GM12873 (cell line): ENCODE results near the gene PIN1.
A peak's percentile ranks its signal among the peaks of the same experiment; 100 is the strongest.

ENCODE experiments used
- TF ChIP-seq, protein P1 (sequence below): IDR thresholded peaks from 2 replicates; pipeline ENCODE4 v1.5.1; 2012; ENCODE audit warnings: low read depth, mild to moderate bottlenecking, moderate library complexity, low read length, control low read depth; ENCODE audit not compliant: insufficient read depth; ENCODE audit errors: missing control alignments

Gene PIN1

DNA sequence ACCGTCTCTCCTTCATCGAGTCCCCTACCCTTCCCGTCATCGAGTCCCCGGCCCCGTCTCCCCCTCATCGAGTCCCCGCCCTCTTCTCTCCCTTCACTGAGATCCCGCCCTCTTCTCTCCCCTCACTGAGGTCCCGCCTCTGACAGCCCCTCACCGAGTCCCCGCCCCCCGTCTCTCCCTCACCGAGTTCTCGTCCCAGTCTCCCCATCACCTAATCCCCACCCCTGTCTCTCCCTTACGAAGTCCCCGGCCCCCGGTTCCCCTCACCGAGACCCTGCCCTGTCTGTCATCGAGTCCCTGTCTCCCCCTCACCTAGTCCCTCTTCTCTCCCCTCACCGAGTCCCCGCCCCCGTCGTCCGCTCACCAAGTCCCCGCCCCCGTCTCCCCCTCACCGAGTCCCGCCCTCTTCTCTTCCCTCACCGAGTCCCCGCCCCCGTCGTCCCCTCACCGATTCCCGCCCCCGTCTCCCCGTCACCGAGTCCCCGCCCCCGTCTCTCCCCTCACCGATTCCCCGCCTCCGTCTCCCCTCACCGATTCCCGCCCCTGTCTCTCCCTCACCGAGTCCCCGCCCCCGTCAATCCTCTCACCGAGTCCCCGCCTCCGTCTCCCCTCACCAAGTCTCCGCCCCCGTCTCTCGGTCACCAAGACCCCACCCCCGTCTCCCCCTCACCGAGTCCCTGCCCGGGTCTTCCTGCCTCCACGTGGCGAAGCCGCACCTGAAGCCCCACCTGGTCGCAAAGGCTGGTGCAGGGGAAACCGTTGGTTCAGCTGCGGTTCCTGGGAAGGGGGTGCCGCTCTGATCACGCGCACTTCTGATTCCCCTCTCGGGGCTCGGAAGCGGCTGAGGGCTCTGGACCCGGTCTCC is 42.7 kb upstream of the PIN1 start:
- TF ChIP-seq, protein P1, sequence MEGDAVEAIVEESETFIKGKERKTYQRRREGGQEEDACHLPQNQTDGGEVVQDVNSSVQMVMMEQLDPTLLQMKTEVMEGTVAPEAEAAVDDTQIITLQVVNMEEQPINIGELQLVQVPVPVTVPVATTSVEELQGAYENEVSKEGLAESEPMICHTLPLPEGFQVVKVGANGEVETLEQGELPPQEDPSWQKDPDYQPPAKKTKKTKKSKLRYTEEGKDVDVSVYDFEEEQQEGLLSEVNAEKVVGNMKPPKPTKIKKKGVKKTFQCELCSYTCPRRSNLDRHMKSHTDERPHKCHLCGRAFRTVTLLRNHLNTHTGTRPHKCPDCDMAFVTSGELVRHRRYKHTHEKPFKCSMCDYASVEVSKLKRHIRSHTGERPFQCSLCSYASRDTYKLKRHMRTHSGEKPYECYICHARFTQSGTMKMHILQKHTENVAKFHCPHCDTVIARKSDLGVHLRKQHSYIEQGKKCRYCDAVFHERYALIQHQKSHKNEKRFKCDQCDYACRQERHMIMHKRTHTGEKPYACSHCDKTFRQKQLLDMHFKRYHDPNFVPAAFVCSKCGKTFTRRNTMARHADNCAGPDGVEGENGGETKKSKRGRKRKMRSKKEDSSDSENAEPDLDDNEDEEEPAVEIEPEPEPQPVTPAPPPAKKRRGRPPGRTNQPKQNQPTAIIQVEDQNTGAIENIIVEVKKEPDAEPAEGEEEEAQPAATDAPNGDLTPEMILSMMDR, result no peak

DNA sequence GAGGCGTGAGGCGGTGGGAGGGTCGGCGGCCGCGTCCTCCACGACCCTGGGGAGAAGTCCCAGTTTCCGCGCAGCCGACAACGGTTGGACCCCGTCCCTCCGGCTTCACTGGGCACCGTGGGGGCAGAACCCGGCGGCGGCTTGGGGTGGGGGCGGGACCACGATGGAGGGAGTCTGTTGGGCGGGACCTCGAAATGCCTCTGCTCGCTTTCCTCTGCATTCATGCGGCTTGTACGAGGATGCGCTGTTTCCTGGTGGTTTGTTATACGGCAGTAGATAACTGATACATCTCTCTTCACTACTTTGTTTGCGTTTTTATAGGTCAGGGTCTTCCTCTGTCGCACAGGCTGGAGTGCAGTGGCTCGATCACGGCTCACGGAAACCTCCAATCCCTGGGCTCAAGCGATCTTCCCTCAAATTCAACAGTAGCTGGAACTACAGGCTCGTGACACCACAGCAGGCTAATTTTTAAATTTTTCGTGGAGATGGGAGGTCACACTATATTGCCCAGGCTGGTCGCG is 42.0 kb upstream of the PIN1 start:
- TF ChIP-seq, protein P1, result no peak

DNA sequence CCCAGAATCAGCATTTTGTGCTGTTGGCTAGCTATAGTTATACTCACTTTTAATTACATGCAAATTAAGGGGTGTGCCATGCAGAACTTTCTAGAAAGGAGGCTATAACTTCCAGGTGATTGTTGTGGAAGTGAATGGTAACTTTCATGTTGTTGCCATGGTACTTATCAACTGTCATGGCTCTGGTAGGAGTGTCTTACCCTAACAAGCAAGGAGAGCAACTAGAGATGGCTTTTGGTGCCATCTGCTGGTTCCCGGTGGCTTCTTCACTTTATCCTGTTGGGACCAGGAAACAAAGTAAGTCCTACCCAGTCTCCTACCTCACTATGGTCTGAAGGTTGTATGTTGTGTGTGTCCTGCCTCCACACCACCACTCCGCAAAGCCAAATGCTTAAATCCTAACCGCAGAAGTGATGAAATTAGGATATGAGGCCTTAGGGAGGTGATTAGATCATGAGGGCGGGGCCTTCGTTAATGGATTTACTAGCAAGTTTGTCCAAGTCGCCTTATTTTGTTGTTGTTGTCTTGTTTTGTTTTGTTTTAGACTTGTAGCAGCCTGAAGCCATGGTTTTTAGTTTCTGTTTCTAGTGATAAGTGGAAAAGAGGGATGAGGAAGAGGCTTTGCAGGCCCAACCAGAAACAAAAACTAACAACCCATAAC is 38.9 kb upstream of the PIN1 start:
- TF ChIP-seq, protein P1, result peak; percentile 92

DNA sequence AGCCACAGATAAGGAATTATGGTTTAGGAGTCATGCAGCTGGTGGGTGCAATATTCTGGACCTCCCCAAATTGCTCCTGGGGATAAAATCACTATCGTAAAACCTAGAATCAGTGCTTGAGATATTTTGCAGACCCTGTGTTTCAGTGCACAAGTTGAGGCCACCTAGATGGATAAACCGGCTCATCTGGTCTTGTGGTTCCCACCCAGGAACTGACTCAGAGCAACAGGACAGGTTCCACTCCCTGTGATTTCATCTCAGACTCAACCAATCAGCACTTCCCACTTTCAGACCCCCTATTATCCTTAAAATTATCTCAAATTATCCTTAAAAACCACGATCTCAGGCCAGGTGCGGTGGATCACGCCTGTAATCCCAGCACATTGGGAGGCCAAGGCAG is 37.2 kb upstream of the PIN1 start:
- TF ChIP-seq, protein P1, result no peak

DNA sequence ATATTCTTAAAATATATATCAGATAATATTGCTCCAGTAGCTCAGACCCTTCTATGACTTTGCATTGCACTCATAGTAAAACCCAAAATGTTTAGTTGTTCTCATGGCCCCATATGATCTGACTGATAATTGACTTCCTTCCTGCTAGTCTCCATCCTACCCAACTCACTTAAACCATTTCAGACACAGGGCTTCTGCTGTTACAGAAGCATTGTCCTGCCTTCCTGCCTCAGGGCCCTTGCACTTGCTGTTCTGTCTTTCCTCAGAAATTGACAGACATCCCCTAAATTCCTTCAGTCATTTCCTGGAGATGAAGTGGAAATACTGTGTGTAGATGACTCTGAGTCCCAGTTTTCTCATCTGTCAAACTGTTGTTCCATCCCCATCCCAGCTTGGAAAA is 36.0 kb upstream of the PIN1 start:
- TF ChIP-seq, protein P1, result no peak

DNA sequence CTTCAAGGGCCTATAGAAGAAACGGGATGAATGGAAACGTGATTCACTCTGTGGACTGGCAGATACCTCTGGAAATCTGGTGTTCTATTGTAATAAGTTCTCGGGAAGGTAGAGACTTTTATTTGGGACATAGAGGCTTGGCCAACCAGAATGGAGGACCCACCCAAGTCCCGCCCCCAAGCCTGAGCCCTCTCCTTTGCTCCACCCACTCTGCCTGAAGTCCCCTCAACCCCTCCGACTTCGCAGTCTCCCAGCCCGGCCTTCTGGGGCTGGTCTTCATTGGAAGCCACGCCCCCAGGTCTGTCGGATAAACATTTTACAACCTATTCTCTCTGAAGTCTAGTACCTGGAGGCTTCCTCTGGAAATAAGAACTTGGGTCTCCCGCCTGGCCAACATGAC is 33.1 kb upstream of the PIN1 start:
- TF ChIP-seq, protein P1, result no peak

DNA sequence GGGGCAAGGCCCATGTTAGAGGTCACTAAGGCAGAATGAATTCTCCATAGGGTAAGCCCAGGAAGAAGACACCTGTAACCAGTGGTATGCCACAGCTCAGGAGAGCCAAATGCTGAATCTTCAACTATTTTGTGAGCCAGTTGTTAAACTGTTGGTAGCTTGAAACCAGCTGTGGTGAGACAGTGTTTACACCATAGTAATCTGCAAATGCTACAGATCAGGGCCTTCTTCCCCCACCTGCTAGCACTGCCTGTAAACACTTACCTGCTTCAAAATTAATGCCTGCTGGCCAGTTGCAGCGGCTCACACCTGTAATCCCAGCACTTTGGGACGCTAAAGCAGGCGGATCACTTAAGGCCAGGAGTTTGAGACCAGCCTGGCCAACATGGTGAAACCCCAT is 28.3 kb upstream of the PIN1 start:
- TF ChIP-seq, protein P1, result no peak
